Endothelial cell (in vitro differentiated cells): ENCODE measurements around the gene BRAT1. TPM values are rescaled to one million over a fixed set of nuclear protein-coding genes. Genes with fewer than 3 reads are reported as not detected.

Experiments used
- DNase-seq: peaks from one replicate; pipeline ENCODE4 v3.0.0; 2021; ENCODE audit warnings: low spot score
- H3K27ac Mint-ChIP-seq: one replicate; pipeline ENCODE4 v1.8.0; 2021; ENCODE audit warnings: mixed read lengths, inconsistent platforms; ENCODE audit not compliant: unreplicated experiment
- H3K27me3 Mint-ChIP-seq: one replicate; pipeline ENCODE4 v1.8.0; 2021; ENCODE audit warnings: mild to moderate bottlenecking, moderate library complexity, mixed read lengths, inconsistent platforms; ENCODE audit not compliant: unreplicated experiment
- H3K36me3 Mint-ChIP-seq: one replicate; pipeline ENCODE4 v1.8.0; 2021; ENCODE audit warnings: mild to moderate bottlenecking, low read depth, mixed read lengths, inconsistent platforms; ENCODE audit not compliant: unreplicated experiment
- H3K4me1 Mint-ChIP-seq: one replicate; pipeline ENCODE4 v1.8.0; 2021; ENCODE audit warnings: mild to moderate bottlenecking, mixed read lengths, inconsistent platforms; ENCODE audit not compliant: unreplicated experiment
- H3K4me3 Mint-ChIP-seq: one replicate; pipeline ENCODE4 v1.8.0; 2021; ENCODE audit warnings: mild to moderate bottlenecking, mixed read lengths, inconsistent platforms; ENCODE audit not compliant: unreplicated experiment
- H3K9me3 Mint-ChIP-seq: one replicate; pipeline ENCODE4 v1.8.0; 2021; ENCODE audit warnings: mixed read lengths, inconsistent platforms; ENCODE audit not compliant: unreplicated experiment
- CTCF ChIP-seq: fragments of 200-600 bp; sonication (generic); IDR thresholded peaks from one replicate; pipeline ENCODE4 v1.5.0; 2021; ENCODE audit warnings: antibody characterized with exemption; ENCODE audit not compliant: unreplicated experiment
- total RNA-seq: library from RNA; stranded (reverse); fragmentation: NEBNext Ultra II Directional; extraction: Animal tissue kit (Norgen Biotek cat#: 25700); gene quantifications from one replicate; pipeline ENCODE4 v1.2.1, GENCODE V29; 2021; ENCODE audit not compliant: unreplicated experiment

Gene BRAT1
- total RNA-seq, 1 donor from 2014 or later = 34.0 TPM

- H3K36me3 Mint-ChIP-seq = no peaks in the 10 kb centered on the region
- TF ChIP-seq CTCF = no peak
- H3K4me1 Mint-ChIP-seq = peaks cover 3% of the 10 kb centered on the region
- H3K9me3 Mint-ChIP-seq = no peaks in the 10 kb centered on the region
- no peak overlapping the region for H3K27ac Mint-ChIP-seq
- no peak for DNase-seq
- H3K4me3 Mint-ChIP-seq = peak overlapping the region; percentile 82
- peaks cover 5% of the 10 kb centered on the region for H3K27me3 Mint-ChIP-seq
Observed at GRCh38 chr7:2559283-2559950, 4.1 kb upstream of the BRAT1 start.

- DNase-seq = peak; percentile 98
- H3K36me3 Mint-ChIP-seq = no peaks in the 10 kb centered on the region
- H3K4me3 Mint-ChIP-seq = peak within 1 kb of the TSS; percentile 83
- H3K9me3 Mint-ChIP-seq = no peaks in the 10 kb centered on the region
- no peak for TF ChIP-seq CTCF
- peaks cover 5% of the 10 kb centered on the region for H3K27me3 Mint-ChIP-seq
- no peak within 1 kb of the TSS for H3K27ac Mint-ChIP-seq
- peaks cover 5% of the 10 kb centered on the region for H3K4me1 Mint-ChIP-seq
Observed at GRCh38 chr7:2558629-2559282, 3.4 kb upstream of the BRAT1 start, which contains the start of gene IQCE. Gene IQCE, plus strand, starts transcription at chr7:2558979. Its CDS starts 203 bp downstream, at chr7:2559182.

GRCh38 chr7:2554661-2555111 lies 638 bp downstream of the BRAT1 start:
- DNase-seq = no peak
- no peak overlapping the region for H3K27ac Mint-ChIP-seq
- no peak for TF ChIP-seq CTCF
- peaks cover 7% of the 10 kb centered on the region for H3K4me1 Mint-ChIP-seq
- H3K4me3 Mint-ChIP-seq = peak overlapping the region; percentile 88
- no peaks in the 10 kb centered on the region for H3K9me3 Mint-ChIP-seq
- peaks cover 11% of the 10 kb centered on the region for H3K27me3 Mint-ChIP-seq
- H3K36me3 Mint-ChIP-seq = peaks cover 3% of the 10 kb centered on the region

GRCh38 chr7:2553831-2554581 lies 1.3 kb downstream of the BRAT1 start:
- Mint-ChIP-seq H3K9me3 (no peaks in the 10 kb centered on the region), H3K4me3 (peak overlapping the region; percentile 88), H3K36me3 (peaks cover 9% of the 10 kb centered on the region), H3K27ac (peak overlapping the region; percentile 24), H3K4me1 (peaks cover 9% of the 10 kb centered on the region), H3K27me3 (peaks cover 11% of the 10 kb centered on the region)
- no peak for DNase-seq
- no peak for TF ChIP-seq CTCF
